GM21529 (cell line): ENCODE data around the gene IL4I1.

ENCODE experiments used
- ATAC-seq: cut with Tn5 transposase; IDR thresholded peaks from one replicate; pipeline ENCODE4 v1.9.1; 2021; ENCODE audit not compliant: unreplicated experiment

The IL4I1 gene

DNA sequence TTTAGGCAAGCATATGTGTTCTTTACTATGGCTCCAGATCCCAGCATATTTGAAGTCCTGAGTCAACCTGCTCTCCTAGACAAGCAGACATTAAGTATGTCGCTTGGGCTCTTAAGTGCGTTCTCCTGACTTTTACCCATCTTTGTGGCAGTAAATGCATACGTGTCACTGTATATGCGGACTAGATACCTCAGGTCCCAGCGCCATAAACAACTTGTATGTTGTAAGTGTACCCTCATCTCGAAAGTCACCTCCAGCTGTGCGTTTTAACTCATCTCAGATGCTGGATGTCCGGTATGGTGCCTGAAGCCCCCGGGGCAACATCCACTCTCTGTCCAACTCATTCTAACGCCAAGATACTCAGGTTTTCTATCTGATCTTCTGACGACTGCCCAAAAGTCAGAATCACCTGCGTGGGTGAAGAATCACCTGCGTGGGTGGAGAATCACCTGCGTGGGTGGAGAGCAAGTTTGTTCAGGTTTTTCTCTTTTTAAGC lies 44.0 kb downstream of the IL4I1 start:
- ATAC-seq: no peak

GRCh38 chr19:49851456-49852259 lies 45.0 kb downstream of the IL4I1 start:
- ATAC-seq: no peak

DNA sequence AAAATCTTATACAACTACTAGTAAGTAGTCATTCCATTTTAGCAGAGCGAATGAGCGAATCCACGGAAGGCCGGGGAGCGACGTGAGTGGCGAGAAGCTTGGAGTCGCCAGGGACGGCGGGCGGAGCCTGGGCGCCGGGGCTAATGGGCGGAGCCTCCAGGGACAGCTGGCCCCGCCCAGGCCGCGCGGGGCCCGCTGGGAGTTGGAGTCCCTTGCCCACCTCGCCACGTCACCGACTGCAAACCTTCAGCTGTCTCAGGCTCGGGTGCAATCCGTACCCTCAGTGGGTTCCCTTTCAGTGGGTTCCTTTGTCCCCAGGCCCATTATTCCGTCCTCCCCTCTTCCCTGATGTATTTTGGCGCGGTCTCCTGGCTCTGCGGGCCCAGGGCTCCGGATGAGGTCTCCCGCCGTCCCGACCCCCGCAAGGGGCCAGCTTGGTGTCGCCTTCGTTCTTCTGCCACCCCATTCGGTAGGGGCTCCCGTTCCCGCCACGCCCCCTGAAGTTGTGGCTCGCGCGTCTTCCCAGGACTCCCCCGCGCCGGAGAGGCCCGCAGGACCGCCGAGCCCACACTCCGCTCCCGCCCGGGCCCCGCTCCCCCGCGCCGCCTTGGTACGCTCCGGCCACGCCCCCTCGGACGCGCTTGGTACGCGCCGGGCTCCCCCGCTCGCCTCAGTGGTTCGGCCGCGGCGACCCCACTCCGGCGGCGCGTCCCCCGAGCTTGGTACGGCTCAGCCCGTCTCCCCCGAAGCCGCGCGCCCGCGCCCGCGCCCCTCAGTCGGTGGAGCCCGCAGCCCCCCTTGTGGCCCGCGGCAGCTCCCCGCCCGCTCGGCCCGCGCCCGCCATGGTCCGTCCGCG lies 46.0 kb downstream of the IL4I1 start, which contains the start of gene PTOV1:
Gene PTOV1, plus strand, starts transcription at position 673 of the 856 bp plus-strand sequence.
- ATAC-seq: peak; percentile 71

- no peak for ATAC-seq
These were observed 46.5 kb downstream of the IL4I1 start for GRCh38 chr19:49850221-49850486.

DNA sequence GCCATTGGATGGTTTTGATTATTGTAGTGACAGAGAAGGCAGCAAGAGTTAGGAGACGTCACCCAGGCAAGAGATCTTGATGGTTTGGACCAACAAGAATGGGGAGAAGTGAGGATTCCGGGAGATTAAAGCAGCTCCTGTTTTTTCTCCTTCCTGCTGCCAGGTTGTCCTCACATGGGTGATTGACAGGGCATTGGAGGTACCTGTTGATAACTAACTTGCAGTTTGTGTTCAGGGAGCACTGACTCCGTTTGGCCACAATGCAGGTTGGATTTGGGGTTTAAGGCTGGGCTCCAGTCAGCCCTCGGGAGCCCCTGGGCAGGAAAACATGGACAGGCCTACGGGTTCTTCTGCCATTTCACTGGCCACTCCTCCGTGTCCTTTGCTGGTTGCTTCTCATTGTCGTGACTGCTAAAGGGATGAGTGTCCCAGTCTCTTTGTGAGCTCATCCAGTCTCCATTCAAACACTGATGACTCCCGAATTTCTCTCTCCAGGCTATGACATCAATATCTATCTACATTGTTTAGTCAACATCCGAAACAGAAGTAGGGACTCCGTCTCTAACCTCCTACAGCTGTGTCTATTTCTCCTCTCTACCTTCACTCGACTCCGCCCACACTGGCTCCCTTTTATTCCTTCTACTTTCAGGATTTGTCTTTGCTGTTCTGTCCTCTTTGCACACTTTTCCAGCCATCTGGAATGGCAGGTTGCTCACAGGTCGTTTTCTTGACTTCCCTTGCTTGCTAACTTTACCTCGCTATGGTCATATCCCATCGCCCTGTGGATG lies 47.1 kb downstream of the IL4I1 start:
- ATAC-seq: no peak

DNA sequence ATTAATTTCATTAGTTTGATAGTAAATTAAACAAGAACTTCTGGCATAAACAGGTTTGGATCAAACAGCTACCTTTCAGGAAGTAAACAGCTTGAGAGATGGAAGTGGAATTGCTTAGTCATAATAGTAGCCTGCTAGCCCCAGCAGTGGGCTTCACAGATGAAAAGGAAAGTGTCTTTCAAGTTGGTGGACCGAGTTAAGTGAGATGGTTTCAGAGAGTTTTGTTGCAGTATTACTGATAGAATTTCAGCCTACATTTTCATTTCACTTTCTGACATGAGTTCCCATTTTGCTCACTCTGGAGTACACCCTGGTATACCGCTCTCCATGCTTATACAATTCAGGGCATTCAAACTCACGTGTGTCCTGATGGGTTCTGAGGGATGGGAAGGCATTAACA lies 47.7 kb downstream of the IL4I1 start:
- ATAC-seq: no peak

- ATAC-seq: no peak
These were observed 48.7 kb downstream of the IL4I1 start for GRCh38 chr19:49847731-49848696.

DNA sequence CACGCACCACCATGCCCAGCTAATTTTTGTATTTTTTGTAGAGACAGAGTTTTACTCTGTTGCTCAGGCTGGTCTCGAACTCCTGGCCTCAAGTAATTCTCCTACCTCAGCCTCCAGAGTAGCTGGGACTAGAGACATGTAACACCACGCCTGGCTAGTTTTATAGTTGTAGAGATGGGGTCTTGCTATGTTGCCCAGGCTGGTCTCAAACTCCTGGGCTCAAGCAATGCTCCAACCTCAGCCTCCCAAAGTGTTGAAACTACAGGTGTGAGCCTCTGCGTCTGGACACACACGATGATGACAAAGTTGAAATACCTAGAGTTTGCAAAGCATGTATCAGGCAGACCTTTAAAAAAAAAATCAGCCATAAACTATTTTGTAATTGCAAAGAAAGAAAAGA lies 50.3 kb downstream of the IL4I1 start:
- ATAC-seq: no peak

- ATAC-seq: no peak
These were observed 51.3 kb downstream of the IL4I1 start for GRCh38 chr19:49845414-49845813.

- no peak for ATAC-seq
These were observed 52.3 kb downstream of the IL4I1 start for GRCh38 chr19:49844138-49845095.

GRCh38 chr19:49843265-49843664 lies 53.4 kb downstream of the IL4I1 start:
- no peak for ATAC-seq

GRCh38 chr19:49840736-49841249 lies 55.9 kb downstream of the IL4I1 start:
- ATAC-seq: no peak

GRCh38 chr19:49840321-49840720 lies 56.4 kb downstream of the IL4I1 start:
- ATAC-seq: no peak

DNA sequence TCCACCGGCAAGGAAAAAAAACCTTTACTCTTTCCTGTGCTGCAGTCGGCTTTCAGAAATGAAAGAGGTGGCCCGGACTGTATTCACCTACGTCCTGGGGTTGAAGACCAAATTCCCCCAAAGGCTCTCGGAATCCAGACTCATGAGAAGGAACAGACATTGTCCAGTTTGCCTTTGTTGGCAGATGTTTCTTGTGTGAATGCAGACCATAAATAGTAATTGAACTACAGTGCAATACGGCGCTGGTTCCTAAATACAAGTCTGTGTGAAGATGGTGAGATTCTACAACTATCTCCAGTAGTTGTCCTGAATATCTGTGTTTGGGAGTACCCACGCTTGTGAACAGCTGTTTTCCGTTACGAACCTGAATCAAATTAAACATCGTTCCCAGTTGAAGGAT lies 57.0 kb downstream of the IL4I1 start:
- ATAC-seq: no peak
